Astrocyte (in vitro differentiated cells and primary cell): Measurements from ENCODE around the gene TANGO2.

Experiments used
- CTCF ChIP-seq: IDR thresholded peaks from 2 replicates; pipeline ENCODE4 v1.5.1; 2011; ENCODE audit warnings: low read depth, mild to moderate bottlenecking, inconsistent platforms, low read length, moderate library complexity; ENCODE audit not compliant: insufficient read depth
- EZH2 ChIP-seq: IDR thresholded peaks from 2 replicates; pipeline ENCODE4 v1.6.1; 2012; ENCODE audit warnings: mild to moderate bottlenecking, low read length, inconsistent platforms; ENCODE audit not compliant: insufficient read depth

GRCh38 chr22:19982991-19983578 lies 37.8 kb upstream of the TANGO2 start:
- TF ChIP-seq CTCF (no peak), EZH2 (no peak)
